NT2/D1 (cell line): Measurements from ENCODE around the gene TMEM63C.

Experiments used
- DNase-seq: peaks from one replicate; pipeline ENCODE4 v3.0.0-alpha.2; 2011; ENCODE audit warnings: low read depth, low spot score
- H3K27me3 ChIP-seq: 2 replicates; pipeline ENCODE4 v1.6.0; 2011; ENCODE audit warnings: mild to moderate bottlenecking; ENCODE audit not compliant: insufficient read length, insufficient read depth
- H3K36me3 ChIP-seq: 2 replicates; pipeline ENCODE4 v1.6.1; 2011; ENCODE audit warnings: mild to moderate bottlenecking, low read length, mixed read lengths; ENCODE audit not compliant: insufficient read depth, insufficient read length
- H3K4me1 ChIP-seq: 2 replicates; pipeline ENCODE4 v1.5.1; 2011; ENCODE audit not compliant: insufficient read depth, insufficient read length
- H3K4me3 ChIP-seq: 2 replicates; pipeline ENCODE4 v1.5.1; 2011; ENCODE audit warnings: low read depth; ENCODE audit not compliant: insufficient read length
- H3K9ac ChIP-seq: 2 replicates; pipeline ENCODE4 v1.6.0; 2011; ENCODE audit warnings: low read depth; ENCODE audit not compliant: insufficient read length
- H3K9me3 ChIP-seq: 2 replicates; pipeline ENCODE4 v1.5.1; 2011; ENCODE audit warnings: mild to moderate bottlenecking, low read length; ENCODE audit not compliant: insufficient read depth
- SUZ12 ChIP-seq: IDR thresholded peaks from 2 replicates; pipeline ENCODE4 v1.6.1; 2011; ENCODE audit not compliant: insufficient read length, insufficient read depth; ENCODE audit errors: extremely low read depth
- YY1 ChIP-seq: IDR thresholded peaks from 2 replicates; pipeline ENCODE4 v1.6.1; 2011; ENCODE audit not compliant: insufficient read length, insufficient read depth
- ZNF274 ChIP-seq: IDR thresholded peaks from 2 replicates; pipeline ENCODE4 v1.6.1; 2011; ENCODE audit warnings: mild to moderate bottlenecking, low read depth, low read length

The TMEM63C gene

GRCh38 chr14:77181603-77182437 lies at the start of gene TMEM63C:
TMEM63C (plus strand) TSS chr14:77181798; CDS start chr14:77218814, 37,016 bp downstream.
- no peak for TF ChIP-seq SUZ12
- no peak for TF ChIP-seq YY1
- TF ChIP-seq ZNF274, result no peak
- H3K9ac ChIP-seq, result peak within 1 kb of the TSS; percentile 74
- no peaks in the 10 kb centered on the region for H3K9me3 ChIP-seq
- peak; percentile 77 for DNase-seq
- H3K4me3 ChIP-seq, result peak within 1 kb of the TSS; percentile 57
- no peaks in the 10 kb centered on the region for H3K27me3 ChIP-seq
- no peaks in the 10 kb centered on the region for H3K36me3 ChIP-seq
- peaks cover 9% of the 10 kb centered on the region for H3K4me1 ChIP-seq

GRCh38 chr14:77131871-77132486 lies 49.6 kb upstream of the TMEM63C start:
- no peaks in the 10 kb centered on the region for H3K36me3 ChIP-seq
- H3K9me3 ChIP-seq, result no peaks in the 10 kb centered on the region
- H3K4me1 ChIP-seq, result no peaks in the 10 kb centered on the region
- no peak overlapping the region for H3K4me3 ChIP-seq
- peaks cover 15% of the 10 kb centered on the region for H3K27me3 ChIP-seq
- no peak for DNase-seq
- H3K9ac ChIP-seq, result no peak overlapping the region
- TF ChIP-seq YY1, result no peak
- no peak for TF ChIP-seq ZNF274
- TF ChIP-seq SUZ12, result no peak

GRCh38 chr14:77133720-77134338 lies 47.8 kb upstream of the TMEM63C start:
- no peaks in the 10 kb centered on the region for H3K36me3 ChIP-seq
- no peak for DNase-seq
- peaks cover 15% of the 10 kb centered on the region for H3K27me3 ChIP-seq
- H3K9ac ChIP-seq, result no peak overlapping the region
- no peaks in the 10 kb centered on the region for H3K4me1 ChIP-seq
- no peak for TF ChIP-seq ZNF274
- no peak for TF ChIP-seq YY1
- TF ChIP-seq SUZ12, result no peak
- H3K4me3 ChIP-seq, result no peak overlapping the region
- no peaks in the 10 kb centered on the region for H3K9me3 ChIP-seq

- Histone ChIP-seq H3K36me3 (no peaks in the 10 kb centered on the region), H3K27me3 (peaks cover 39% of the 10 kb centered on the region), H3K4me1 (peaks cover 9% of the 10 kb centered on the region)
Observed at GRCh38 chr14:77139022-77139421, 42.6 kb upstream of the TMEM63C start.

GRCh38 chr14:77139540-77140358 lies 41.8 kb upstream of the TMEM63C start:
- Histone ChIP-seq H3K36me3 (no peaks in the 10 kb centered on the region), H3K4me1 (peaks cover 9% of the 10 kb centered on the region), H3K4me3 (peak overlapping the region; percentile 54), H3K9ac (peak overlapping the region; percentile 74), H3K9me3 (no peaks in the 10 kb centered on the region), H3K27me3 (peaks cover 32% of the 10 kb centered on the region)
- no peak for TF ChIP-seq ZNF274
- TF ChIP-seq YY1, result no peak
- TF ChIP-seq SUZ12, result no peak
- no peak for DNase-seq

More at GRCh38 chr14:77139022-77139421, 42.6 kb upstream of the TMEM63C start:
- DNase-seq, result no peak
- no peaks in the 10 kb centered on the region for H3K9me3 ChIP-seq
- H3K9ac ChIP-seq, result no peak overlapping the region
- TF ChIP-seq ZNF274 (no peak), SUZ12 (no peak), YY1 (no peak)
- no peak overlapping the region for H3K4me3 ChIP-seq

GRCh38 chr14:77140359-77141213 lies 41.0 kb upstream of the TMEM63C start:
- DNase-seq, result no peak
- peak overlapping the region; percentile 54 for H3K4me3 ChIP-seq

More at GRCh38 chr14:77140359-77141213, 41.0 kb upstream of the TMEM63C start:
- Histone ChIP-seq H3K36me3 (no peaks in the 10 kb centered on the region), H3K27me3 (peaks cover 32% of the 10 kb centered on the region), H3K9me3 (no peaks in the 10 kb centered on the region), H3K9ac (peak overlapping the region; percentile 74), H3K4me1 (peaks cover 9% of the 10 kb centered on the region)
- no peak for TF ChIP-seq YY1
- no peak for TF ChIP-seq SUZ12
- no peak for TF ChIP-seq ZNF274
